SHP77 treated with DMSO at 0.1 percent for 48 hours (cell line): Measurements from ENCODE around the gene EDN1.
"Not testable (repeated sequence)": the region's sequence is repeated elsewhere in the genome, so short reads cannot be mapped to it uniquely, and the experiment has no call there.

Experiments used
- DNase-seq: peaks from one replicate; lab custom pipeline; 2025; lab: John Stamatoyannopoulos, UW

The EDN1 gene

DNA sequence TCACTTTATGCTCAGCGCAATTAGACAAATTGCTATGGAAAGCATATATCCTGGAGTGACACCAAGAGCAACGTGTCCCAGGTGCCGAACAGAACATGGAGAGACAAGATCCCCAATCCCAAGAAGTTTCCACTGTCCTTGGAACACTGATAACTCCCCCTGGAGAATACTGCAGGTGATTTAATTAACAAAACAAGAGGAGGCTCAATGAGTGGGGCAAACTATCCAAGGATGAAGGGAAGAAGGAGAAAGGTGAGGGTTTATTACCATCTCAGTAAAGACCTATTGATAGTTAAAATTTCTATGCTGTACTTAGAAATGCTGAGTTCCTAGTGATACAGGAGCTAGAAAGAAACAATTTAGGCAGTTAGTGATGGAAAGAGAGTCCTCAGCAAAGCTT lies 35.7 kb downstream of the EDN1 start:
- no peak for DNase-seq

- no peak for DNase-seq
These were observed 37.2 kb downstream of the EDN1 start for GRCh38 chr6:12327391-12327790.

- DNase-seq, result no peak
These were observed 37.8 kb downstream of the EDN1 start for GRCh38 chr6:12327988-12328387.

DNA sequence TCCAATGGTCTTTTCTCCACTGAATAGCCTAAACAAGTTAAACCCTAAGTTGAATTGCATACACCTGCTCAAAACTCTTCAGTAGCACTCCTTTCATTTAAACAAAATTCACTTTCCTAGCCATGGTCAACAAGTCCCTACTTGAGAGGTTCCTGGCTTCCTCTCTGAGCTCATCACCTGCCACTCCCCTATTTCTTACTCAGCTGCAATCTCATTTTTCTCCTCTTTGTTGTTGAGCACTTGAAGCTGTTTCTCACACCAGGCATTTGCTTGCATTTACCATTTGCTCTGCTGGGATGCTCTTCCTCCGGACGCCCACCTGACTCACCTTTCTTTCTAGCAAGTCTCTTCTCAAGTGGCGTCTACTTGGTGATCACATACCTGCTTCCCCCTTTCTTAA lies 38.5 kb downstream of the EDN1 start:
- DNase-seq, result no peak

DNA sequence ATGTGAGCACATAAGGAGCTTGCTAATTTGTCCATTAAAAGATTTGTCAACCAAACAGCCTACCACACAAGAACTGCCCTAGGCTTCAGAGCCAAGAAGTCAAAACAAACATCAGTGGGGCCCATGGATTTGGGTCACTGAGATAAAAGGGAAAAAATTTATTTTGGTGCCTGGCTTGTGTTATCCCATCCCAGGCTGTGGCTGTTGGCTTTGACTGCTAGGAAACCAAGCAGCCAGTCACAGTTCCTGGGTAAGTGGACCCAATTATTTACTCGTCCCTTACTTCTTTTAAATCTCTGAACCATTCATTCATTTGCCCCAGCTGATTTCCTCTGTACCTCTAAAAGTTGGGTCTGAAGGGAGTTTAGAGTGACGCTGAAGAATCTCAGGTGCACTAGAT lies 41.3 kb downstream of the EDN1 start:
- no peak for DNase-seq

- DNase-seq, result no peak
These were observed 42.0 kb downstream of the EDN1 start for GRCh38 chr6:12331951-12332749.

DNA sequence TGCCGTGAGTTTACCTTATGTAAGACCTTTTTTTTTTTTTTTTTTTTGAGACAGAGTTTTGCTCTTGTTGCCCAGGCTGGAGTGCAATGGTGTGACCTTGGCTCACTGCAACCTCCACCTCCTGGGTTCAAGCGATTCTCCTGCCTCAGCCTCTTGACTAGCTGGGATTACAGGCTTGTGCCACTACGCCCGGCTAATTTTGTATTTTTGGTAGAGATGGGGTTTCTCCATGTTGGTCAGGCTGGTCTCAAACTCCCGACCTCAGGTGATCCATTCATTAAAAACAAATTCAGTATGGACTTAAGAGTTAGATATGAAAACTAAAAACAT lies 42.6 kb downstream of the EDN1 start:
- not testable (repeated sequence) for DNase-seq

- DNase-seq, result no peak
These were observed 43.0 kb downstream of the EDN1 start for GRCh38 chr6:12333128-12333527.

GRCh38 chr6:12334526-12335130 lies 44.5 kb downstream of the EDN1 start:
- no peak for DNase-seq

DNA sequence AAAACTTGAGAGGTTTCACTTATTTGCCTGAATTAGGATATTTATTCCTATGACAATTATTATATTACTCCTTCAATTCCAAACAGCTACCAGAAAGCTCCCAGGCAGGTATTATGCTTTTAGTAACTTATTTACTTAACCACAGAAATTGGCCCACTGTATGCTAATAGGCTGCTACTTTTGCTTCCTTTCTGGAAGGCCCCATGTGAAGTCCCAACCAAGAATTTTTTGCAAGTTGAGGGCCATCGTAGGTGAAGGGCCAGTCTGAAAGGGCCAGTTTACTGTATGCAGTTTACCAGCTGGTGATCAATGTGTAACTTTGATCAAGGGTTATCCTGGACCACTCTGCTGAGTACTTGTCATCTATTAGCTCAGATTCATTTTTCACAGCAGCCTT lies 45.0 kb downstream of the EDN1 start:
- DNase-seq, result no peak

- DNase-seq, result no peak
These were observed 45.6 kb downstream of the EDN1 start for GRCh38 chr6:12335717-12336116.

DNA sequence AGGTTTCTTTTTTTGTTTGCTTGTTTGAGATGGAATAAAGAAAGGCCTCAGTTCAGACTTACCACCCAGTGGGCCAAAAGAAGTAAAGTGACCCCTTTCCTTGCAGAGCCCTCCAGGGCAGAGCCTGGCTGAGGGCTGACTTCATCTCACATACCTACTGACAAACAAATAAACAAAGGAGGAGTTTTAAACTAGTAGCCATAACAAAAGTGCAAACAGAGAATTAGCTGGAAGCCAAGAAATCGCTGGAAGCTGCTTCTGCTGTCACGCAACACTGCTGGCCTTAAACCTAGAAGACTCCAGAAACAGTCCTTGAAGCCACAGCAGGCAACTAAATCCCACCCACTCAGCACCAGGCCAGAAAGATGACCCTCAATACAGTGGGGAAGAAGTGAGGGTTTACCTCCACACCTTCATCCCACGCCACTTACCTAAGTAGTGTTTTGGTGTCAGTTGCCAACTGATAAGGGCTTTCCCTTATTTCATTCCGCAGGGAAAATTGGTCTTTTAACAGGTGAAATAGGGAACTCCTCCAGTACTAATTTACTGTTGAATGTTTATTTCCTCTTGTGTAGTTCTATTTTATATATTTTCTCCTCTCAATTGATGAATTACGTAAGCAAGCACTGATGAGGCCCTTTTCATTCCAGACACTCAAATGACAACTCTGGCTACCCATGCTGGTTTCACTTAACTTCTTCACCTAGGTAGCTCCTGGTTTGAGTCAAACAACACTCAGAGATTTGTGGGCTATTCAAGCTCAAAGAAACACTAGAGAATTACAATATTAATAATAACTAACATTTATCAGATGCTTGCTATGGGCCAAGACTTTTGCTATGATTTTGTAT lies 46.2 kb downstream of the EDN1 start:
- no peak for DNase-seq

- DNase-seq, result no peak
These were observed 48.9 kb downstream of the EDN1 start for GRCh38 chr6:12339022-12339421.

DNA sequence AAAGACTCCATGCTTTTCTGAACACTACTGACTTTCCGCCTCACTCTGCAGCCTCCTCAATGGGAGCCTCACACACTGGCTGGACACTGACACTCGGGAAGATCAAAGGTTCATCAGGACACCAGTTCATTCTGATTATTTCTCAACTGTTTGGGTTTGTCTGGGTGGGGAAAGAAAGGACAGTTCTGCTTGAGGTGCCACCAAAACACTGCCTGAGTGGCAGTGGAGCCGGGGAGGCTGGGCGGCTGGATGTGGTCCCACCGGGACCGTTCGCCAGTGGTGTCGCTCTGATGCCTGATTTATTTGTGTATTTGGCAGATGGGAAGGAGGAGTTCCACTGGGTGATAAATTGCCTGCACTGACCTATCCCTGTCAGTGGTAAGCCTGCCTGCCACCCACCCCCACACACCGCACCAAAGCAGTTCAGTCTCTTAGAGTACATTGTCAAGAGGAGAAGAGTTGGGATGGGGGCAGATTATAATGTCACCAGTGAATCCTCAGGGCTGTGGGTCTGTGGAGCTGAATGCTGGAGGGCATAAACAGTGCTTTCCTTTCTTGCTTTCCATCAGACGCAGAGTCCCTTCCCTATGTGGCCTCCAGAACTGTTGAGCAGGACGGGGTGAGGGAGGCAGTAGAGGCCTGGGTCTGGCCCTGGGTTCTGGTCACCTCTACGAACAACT lies 49.8 kb downstream of the EDN1 start:
- DNase-seq, result no peak

DNA sequence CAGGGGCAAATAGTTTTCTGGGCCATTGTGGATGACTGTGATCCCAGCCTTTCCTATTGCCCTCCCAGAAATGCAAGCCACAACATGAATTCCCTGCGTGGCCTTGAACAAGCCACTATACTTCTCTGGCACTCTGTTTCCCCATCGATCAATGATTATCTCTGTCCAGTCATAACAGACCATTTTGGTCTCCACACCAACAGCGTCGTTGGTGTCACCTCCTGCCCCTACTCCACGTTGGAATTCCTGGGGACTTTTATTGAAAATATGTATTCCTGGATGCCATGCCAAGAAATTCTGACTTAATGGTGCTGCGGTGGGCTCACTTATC lies 50.3 kb downstream of the EDN1 start:
- no peak for DNase-seq

DNA sequence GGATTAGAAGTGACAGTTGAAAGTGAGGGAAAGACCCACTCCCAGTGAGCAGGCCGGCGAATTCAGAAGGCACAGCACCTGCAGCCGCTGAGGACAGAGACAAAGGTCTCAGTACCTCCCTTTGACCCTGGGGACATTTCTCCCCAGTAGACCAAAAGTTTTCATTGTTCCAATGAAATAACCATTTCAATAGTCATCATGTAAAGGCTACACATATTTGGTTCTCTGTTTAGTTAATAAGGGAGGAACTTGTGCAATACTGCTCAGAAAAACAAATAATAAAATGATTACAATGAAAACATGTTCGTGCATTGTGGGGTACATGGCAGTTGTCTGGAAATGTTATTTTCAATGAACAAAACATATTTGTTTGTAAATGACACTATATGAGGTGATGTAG lies 52.5 kb downstream of the EDN1 start:
- no peak for DNase-seq

DNA sequence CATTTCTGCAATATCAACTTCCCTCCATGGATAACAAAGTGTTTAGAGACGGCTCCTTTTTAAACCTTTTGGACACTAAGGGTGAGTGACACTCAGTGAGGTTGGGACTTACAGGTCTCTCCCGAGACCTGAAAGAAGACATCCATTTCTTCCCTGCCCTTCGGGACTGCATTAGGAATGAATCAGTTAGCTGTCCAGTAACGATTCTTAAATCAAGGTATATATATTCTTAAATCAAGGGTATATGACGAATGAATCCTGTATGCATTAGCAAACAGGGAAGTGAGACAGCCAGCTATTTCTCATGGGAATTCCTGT lies 52.9 kb downstream of the EDN1 start:
- DNase-seq, result no peak

GRCh38 chr6:12343440-12344162 lies 53.4 kb downstream of the EDN1 start:
- DNase-seq, result no peak

- DNase-seq, result no peak
These were observed 54.1 kb downstream of the EDN1 start for GRCh38 chr6:12344296-12344695.

GRCh38 chr6:12344961-12345693 lies 55.0 kb downstream of the EDN1 start:
- DNase-seq, result no peak

GRCh38 chr6:12345694-12346058 lies 55.5 kb downstream of the EDN1 start:
- DNase-seq, result no peak
